GM19455 (cell line): ENCODE results near the gene JUND.

Source experiments
- ATAC-seq: cut with Tn5 transposase; IDR thresholded peaks from one replicate; pipeline ENCODE4 v1.9.1; 2021; ENCODE audit not compliant: unreplicated experiment

JUND gene

GRCh38 chr19:18249834-18250233 lies 31.6 kb downstream of the JUND start:
- ATAC-seq: no peak

GRCh38 chr19:18245297-18245696 lies 36.1 kb downstream of the JUND start:
- ATAC-seq: no peak

GRCh38 chr19:18239303-18239702 lies 42.1 kb downstream of the JUND start:
- no peak for ATAC-seq

- ATAC-seq: no peak
Observed at GRCh38 chr19:18234194-18234593, 47.2 kb downstream of the JUND start.

GRCh38 chr19:18233224-18233825 lies 48.1 kb downstream of the JUND start:
- no peak for ATAC-seq

GRCh38 chr19:18232540-18233223 lies 48.7 kb downstream of the JUND start:
- ATAC-seq: no peak

GRCh38 chr19:18231775-18232174 lies 49.6 kb downstream of the JUND start:
- ATAC-seq: no peak

GRCh38 chr19:18230941-18231734 lies 50.3 kb downstream of the JUND start:
- no peak for ATAC-seq

- ATAC-seq: no peak
Observed at GRCh38 chr19:18229915-18230314, 51.5 kb downstream of the JUND start.
